HG02678 (cell line): ENCODE measurements around the gene GRM7.

ENCODE experiments used
- ATAC-seq: cut with Tn5 transposase; IDR thresholded peaks from one replicate; pipeline ENCODE4 v1.9.1; 2021; ENCODE audit warnings: mild to moderate bottlenecking, moderate library complexity; ENCODE audit not compliant: unreplicated experiment

GRM7 gene

DNA sequence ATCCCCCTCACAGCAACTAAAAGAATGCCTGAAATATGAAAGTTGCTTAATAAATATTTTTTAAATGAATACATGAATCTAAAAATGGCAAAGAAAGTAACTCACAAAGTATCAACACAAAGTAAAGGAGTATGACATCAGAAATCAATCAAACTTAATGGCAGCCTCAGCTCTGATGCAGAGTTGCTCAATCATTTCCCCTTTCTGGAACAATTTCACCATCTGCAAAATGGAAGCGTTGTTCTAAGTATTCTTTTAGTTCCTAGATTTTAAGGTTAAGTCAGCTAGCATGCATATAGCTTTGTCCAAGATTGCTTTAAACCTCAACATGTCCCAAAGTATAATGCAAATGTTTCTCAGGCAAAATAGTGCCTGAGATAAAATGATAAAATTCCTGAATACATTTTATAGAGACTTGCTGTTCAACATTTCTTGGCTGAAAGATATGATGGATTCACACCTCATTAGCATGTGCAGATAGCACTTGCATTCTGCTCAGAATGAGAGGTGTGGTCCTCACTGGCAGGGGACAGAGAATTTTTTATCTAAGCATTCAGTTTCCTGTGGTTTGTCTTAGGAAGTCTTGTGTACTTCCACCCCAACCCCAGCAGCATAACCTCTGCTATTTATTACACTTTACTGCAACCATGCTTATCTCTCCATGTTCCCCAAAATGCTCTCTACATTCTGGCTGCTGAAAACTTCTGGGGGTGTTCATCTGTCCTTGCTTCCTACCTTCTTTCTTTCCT is 429.3 kb downstream of the GRM7 start:
- no peak for ATAC-seq

DNA sequence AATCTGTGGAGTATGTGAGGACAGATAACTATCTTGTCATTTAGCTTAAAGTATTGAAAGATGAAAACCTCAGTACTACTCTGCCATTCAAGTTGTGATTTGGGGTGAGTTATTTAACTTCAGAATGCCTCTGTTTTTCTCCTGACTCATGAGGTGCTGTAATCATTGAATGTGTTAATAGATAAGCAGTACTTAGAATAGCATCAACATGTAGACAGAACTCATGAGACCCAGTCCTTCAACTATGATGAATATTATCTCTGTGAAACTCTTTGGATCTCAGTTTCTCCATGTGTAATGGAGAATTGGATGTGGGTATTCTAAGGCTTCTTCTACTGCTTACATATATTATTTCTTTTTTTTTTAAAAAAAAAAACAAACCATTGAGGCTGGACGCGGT is 431.4 kb downstream of the GRM7 start:
- no peak for ATAC-seq

DNA sequence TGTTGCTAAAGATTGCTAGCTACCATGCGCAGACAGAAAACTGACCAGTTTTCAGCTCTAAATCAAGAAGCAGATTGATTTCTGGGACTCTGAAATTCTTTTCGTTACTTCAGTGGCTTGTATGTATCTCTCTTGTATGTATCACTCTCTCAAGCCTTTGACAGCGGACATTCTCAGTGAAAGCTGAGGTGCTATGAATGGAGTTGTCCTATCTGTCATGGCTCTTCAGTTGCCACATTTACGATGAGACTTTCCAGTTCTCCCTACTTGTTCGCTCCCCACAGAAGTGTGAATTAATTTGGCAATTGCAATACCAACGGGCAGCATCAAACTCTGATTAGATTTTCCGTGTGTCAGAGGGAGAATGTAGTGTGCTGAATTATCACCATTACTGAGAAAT is 432.4 kb downstream of the GRM7 start:
- ATAC-seq, result no peak

DNA sequence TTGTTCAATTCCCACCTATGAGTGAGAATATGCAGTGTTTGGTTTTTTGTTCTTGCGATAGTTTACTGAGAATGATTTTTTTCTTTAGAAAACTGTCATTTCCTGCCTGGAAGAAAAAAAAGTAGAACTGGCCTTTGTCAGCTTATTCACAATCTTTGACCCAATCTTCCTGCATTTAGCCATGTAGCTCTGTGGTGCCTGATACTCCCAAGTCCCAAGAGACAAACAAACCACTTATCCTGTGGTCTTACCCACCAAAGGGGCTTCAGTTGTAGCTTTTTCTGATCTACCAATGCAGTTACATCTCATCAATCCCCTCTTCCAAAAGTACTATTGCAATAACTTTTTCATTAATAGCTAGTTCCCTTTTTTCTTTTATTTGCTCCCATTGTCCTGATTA is 444.6 kb downstream of the GRM7 start:
- ATAC-seq, result no peak

DNA sequence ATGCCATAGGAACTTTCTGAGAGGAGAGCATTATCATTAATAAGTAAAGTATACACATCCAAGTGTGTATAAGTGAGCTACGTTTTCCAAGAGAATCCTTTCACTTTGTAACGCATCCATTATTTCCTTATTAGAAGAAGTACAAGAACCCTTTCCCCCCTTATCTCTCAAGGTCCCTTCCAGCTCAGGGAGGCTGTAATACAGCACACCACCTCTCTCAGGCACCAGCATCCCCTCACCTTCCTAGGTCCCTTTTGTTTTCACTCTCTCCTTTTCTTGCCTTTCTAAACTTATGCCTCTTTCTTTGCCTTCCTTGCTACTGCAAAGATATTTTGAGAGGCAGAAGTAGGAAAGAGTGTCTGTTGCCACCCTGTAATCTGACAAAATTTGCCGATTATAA is 446.0 kb downstream of the GRM7 start:
- no peak for ATAC-seq

DNA sequence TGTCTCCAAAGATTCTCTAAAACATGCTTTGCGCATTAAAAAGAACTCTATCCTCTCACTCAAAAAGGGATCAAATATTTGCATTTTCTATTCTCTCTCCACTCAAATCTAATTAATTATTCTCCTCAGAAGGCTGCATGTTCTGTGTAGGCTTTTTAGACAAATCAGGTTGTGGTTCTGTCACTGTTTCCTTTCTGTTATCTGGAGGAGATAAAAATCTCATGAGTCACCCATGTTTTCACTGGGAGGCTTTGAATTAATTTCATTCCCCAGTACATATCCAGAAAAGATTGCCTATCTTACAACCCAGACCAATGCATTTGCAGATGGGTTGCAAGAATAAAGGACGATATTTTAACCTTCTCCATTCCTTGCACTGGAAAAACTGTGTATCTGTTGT is 446.5 kb downstream of the GRM7 start:
- no peak for ATAC-seq

DNA sequence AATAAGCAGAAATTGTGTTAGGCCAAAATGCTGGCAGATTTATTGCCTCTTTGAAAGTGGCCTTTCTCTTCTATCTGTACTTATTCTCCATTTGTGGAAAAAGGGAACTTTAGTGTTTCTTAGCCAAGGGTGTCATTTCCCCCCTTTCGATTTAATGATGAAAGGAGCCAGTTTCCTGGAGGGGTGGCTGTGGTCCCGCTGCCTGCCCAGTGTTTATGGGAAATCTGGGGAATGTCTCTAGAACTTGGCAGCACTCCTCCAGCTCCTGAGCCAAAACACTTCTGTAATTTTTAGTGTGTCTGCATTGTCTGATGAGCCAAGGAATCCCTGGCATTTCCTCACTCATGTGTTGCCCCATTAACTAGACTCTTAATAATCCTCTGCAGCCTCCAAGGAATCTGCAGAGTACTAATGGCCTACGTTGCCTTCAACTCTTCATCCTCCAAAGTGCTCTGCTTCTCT is 448.8 kb downstream of the GRM7 start:
- ATAC-seq, result no peak

DNA sequence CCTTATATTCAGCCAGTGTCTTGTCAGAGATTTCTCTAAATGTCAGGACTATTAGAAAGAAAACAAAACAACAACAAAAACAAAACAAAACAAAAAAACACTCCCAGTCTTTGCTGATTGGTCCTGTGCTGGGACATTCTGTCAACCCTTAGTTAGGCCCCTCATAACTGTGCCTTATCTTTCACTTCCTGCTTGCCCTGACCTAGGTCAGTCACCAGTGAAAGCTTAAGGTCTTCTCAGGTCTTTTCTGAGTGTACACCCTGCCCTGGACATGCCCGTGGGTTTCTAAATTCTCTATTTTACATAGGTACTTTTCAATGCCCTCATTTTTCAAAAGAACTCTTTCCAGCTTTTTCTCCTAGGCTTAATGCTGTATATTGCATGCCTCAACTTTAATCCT is 454.1 kb downstream of the GRM7 start:
- no peak for ATAC-seq

DNA sequence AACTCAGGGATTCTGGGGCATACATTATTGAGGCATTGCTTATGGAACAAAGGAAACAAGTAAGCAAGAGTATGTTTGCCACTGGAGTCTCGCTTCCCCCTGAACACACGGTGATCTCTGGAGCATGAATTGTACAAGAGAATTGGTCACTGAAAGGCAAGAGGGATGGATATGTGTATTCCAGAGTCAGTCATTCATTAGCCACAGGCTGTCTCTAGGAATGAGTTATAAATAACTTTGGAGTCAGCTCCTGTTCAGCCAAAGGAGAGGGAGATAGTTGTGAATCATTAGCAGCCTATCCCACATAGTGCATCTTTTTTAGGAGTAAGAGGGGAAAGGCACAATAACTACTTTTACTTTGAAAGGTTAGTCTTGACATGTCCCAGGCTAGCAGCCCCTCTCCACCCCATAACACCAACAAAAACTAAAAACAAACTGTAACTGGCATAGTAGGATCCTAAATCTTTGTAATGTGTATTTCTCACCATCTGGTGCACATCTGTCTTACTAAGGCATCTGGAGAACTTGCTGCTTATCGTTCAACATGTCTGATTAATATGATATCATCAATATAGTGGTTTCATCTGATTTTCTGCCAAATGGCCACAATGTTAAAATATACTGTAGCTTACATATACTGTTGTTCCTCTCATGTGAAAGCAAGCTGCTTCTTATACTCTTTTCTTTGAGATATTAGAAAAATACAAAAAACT is 462.2 kb downstream of the GRM7 start:
- no peak for ATAC-seq

DNA sequence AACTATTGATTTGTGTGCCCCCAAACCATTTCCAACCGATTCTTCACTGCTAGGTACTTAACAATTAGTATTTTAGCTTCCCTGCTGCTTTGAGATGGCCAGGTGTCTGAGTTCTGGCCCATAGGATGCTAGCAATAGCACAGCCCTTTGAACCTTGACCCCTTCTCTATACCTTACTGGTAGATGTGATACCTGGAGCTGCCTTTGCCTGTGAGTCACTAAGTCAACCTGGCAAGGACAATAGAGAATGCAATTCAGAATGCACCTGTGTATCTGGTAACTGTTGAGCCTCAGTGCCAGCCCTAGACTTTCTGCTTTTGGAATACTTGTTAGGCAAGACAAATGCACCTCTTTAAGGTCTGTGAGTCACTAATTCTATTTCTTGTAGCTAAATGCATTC is 467.4 kb downstream of the GRM7 start:
- ATAC-seq, result no peak

DNA sequence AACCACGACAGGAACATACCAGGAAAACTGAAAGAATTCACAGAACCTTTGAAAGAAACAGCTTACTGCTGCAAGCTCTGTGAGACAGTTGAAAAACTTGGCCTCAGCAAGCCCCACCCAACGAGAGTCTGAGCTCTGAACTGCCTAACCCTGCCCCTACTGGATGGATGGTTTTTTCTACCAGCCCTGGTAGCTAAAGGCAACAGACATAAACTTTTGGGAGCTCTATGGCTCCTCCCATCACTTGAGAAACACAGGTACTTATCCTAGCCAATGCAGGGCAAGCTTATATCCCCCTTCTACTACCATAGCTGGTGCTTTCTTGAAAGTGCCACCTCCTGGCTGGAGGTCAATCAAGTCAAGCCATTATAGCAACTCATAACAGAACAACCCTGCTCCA is 471.8 kb downstream of the GRM7 start:
- no peak for ATAC-seq

DNA sequence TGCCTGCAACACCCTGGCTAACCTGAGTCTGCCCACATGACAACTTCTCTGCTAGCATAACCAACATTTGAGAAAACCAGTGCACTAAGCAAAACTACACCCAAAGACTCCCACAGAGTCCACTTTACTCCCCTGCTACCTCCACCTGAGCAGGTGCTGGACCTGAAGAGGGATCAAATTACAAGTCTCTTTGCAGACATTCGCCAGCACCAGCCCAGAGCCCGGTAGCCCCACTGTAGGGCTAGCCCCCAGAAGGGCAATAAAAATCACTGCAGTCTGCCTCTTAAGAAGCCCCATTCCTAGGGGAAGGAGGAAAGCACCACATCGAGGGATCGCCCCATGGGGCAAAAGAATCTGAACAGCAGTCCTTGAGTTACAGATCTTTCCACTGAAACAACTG is 472.2 kb downstream of the GRM7 start:
- ATAC-seq, result no peak

DNA sequence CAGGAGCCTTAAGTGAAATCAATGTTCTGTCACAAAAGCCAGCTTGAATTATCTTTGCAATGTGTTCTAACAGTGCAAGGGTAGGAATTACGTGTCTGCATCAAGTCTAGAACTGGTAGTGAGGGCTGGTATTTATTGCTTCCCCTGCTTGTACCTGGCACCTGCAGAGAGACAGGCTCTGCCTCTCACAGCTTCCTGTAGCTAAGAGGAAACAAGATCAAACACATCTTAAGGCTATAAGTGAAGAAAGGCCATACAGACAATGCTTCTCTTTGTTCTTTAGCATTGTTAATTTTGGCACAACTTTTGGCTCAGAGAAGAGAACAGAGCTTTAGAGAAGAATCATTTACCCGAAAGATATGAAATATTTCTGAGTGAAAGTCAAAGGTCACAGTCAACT is 479.9 kb downstream of the GRM7 start:
- ATAC-seq, result no peak

DNA sequence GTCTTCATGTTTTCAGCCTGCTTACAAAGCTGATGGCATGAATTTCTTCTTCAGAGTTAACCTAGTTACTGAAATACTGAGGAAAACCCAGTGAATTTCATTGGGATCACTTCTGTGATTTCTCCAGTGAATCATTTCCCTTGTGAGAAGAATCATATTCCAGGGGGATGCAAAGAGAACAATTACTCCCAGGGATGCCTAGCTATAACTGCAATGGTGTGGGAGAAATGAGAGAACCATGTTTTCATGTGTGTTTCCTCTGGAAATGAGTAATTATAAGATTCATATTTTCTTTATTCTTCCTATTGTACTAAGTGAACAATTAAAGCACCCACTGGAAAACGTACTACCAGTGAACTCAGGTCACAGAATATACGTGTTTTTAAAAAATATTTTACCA is 485.4 kb downstream of the GRM7 start:
- ATAC-seq, result no peak

DNA sequence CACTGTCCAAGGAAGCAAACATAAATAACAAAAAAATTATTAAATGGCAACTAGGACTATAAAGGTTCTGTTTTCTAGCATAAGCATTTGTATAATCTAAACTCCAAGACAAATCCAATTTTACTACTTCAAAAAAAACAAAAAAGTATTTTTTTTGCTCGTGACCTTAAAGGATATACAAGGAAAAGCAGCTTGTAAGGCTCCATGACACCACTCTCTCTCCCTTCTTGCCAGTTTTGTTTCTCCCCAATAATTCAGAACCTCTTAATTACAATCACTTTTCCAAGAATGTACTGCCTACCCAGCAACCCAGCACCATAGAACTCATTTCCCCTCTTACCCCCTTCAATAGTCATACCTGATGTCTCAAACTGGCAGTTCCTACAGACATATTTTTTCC is 496.2 kb downstream of the GRM7 start:
- ATAC-seq, result no peak

DNA sequence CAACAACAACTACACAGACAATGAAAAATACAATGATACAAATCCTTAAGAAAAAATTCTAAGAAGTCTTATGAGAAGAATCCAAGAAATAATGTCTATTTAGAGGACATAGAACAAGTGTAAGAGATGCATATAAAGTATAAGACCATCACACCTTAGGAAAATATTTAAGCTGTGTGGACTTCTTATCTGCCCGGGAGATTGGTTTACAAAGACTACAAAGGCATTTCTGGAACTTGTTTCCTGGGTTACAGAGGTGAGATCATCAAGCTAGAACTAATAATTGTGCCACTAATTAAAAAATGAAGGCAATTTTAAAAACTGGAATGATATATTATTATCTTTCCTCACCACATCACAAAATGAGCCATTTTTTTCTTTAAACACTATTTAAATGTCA is 507.1 kb downstream of the GRM7 start:
- ATAC-seq, result no peak

DNA sequence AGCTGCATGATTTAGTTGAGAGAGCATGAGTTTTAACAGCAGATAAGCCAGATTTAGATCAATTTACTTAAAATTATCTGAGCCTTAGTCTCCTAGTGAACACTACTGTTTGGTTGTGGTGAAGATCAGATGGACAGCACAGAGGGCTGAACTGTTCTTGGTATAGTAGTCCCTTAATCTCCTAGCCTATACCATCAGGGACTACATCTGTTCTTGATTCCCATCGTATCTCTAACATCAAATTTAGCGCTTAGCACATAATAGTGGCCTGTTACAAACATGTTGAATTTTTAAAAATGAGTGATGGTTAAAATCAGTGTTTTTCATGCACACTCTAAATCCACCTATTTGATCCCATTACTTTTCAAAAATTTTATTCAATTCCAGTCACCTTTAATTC is 507.7 kb downstream of the GRM7 start:
- no peak for ATAC-seq

DNA sequence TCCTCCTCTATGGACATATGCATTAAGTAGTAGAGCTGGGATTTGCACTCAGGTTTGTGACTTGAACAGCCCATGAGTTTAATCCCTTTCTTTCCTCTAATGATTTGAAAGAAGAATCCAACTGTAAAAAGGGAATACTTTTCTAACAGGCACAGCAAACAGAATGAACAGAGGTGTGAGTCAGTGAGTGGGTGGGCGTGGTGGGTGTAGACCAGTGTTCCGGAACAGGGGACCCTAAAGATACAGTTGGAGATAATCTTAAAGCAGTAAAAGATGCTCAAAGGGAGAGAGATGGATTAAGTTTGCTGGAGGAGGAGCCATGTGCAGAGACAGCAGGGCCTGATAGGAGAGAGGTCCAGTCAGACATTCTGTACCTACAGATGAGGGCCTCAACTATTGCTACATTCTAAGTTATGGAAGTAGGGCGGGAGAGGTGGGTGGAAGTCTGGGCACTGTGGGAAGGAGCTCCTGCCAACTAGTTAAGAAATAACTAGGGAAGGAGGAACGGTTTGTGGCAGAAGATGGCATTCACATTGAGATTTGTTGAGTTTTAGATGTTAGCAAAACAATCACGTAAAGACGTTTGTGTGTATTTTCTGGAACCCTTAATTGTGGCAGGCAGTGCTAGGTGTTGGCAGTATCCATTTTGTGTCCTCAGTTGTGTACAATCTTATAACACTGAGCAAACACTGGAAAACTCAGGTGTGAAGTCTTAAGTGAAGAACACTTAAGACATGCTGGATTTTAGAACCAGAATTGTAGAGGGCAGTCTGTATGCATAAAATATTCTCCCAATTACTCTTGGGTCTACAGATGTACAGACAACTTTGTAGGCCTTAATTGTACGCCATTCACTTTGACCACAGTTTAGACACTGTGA is 511.0 kb downstream of the GRM7 start:
- no peak for ATAC-seq

DNA sequence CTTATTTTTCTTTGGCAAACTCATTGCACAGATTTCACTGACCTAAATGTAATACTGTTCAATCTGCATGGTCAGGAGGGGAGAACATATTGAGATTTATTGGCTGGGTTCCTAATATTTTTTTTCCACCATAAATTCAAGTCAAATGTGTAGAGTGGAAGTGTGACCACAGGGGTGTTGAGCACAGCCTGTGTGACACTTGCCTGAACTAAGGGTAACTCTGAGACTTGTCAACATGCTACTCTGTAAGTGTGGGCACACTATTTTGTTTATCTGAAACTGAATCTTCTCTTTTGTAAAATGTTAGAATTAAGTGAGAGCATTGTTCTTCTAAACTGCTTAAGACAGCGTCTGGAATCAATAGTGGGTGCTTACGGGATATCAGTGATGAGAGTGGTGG is 516.2 kb downstream of the GRM7 start:
- no peak for ATAC-seq

DNA sequence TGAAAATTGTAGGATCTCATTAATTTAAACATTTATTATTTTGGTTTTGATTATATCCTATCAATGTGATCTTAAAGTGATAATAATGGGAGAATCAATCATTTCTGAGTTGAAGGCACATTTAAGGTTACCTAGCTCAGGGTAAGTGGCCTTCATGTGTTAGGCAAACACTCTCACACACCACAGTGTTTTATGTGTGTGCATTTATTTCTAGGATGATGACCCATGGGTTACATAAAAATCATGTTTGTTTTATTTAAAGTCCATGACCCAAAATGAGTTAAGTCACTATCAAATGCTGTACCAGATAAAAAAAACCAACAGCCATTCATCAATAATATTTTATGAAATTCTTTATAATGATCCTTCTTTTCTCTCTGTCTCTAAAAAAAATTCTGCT is 520.8 kb downstream of the GRM7 start:
- ATAC-seq, result no peak

DNA sequence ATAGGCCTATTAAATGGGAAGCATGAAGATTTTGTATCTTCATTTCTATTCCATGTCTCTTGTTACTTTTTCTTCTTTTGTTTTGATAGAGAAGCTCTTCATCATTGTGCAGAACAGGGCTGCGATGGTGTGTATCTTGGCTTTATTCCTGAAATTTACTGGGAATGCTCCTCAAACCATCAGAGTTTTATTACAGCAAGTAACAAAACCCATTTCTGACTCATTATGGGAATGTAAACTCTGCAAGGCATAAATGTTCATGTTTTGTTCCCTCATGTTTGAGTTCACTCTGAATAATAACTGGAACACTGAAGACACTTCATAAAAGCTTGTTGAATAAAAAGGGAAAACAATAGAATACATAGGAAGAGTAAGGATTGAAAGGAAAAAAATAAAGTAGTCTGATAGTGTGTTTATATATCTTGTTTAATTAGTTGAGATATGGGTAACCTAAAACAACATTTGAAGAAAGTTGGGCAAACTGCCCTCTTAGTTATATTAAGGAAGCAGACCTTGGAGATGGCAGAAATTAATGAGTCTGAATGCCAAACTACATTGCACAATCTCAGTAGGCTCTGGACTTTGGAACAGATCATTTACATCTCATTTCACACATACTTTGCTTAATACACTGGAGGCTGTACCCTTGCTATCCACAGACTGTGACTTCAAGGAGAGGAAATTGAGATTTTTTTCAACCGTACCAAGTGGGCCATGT is 521.5 kb downstream of the GRM7 start:
- no peak for ATAC-seq
